ENCODE results near the gene TMC7.

DNA sequence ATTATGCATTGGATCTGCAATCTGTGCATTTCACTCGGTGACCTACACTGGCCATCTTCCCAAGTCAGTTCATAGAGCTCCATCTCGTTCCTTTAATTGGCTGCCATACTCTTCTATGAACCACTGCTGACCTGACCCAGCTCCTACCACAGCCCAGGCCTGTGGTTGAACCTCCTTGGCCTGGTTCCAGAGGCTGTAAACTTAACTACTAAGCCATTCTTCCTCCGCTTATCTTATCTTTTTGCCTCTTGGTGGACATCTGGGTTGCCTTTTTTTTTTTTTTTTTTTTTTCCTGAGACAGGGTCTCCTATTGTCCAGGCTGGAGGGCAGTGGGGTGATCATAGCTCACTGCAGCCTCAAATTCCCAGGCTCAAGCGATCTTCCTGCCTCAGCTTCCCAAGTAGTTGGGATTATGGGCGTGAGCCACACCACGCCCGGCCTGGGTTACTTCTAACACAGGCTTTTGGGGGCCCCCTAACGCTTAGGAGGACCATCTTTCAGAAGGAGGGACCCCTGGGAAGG lies 102.0 kb downstream of the TMC7 start:
- TF ChIP-seq IRF2 (CRISPR knock-in tag; IDR thresholded peaks at IDR 0.05): no peak
- no peak for TF ChIP-seq SCMH1 (CRISPR knock-in tag; IDR thresholded peaks at IDR 0.05; ENCODE audit: borderline replicate concordance)
- TF ChIP-seq POLR2A (IDR thresholded peaks at IDR 0.05; ENCODE audit: insufficient read depth in 1 of 2, low read depth in 2 of 2, low read length in 2 of 2): no peak
- TF ChIP-seq MLLT10 (CRISPR knock-in tag; IDR thresholded peaks at IDR 0.05): no peak
- TF ChIP-seq, protein P1, sequence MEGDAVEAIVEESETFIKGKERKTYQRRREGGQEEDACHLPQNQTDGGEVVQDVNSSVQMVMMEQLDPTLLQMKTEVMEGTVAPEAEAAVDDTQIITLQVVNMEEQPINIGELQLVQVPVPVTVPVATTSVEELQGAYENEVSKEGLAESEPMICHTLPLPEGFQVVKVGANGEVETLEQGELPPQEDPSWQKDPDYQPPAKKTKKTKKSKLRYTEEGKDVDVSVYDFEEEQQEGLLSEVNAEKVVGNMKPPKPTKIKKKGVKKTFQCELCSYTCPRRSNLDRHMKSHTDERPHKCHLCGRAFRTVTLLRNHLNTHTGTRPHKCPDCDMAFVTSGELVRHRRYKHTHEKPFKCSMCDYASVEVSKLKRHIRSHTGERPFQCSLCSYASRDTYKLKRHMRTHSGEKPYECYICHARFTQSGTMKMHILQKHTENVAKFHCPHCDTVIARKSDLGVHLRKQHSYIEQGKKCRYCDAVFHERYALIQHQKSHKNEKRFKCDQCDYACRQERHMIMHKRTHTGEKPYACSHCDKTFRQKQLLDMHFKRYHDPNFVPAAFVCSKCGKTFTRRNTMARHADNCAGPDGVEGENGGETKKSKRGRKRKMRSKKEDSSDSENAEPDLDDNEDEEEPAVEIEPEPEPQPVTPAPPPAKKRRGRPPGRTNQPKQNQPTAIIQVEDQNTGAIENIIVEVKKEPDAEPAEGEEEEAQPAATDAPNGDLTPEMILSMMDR (CRISPR knock-in tag; IDR thresholded peaks at IDR 0.05): no peak
- TF ChIP-seq, protein P2, sequence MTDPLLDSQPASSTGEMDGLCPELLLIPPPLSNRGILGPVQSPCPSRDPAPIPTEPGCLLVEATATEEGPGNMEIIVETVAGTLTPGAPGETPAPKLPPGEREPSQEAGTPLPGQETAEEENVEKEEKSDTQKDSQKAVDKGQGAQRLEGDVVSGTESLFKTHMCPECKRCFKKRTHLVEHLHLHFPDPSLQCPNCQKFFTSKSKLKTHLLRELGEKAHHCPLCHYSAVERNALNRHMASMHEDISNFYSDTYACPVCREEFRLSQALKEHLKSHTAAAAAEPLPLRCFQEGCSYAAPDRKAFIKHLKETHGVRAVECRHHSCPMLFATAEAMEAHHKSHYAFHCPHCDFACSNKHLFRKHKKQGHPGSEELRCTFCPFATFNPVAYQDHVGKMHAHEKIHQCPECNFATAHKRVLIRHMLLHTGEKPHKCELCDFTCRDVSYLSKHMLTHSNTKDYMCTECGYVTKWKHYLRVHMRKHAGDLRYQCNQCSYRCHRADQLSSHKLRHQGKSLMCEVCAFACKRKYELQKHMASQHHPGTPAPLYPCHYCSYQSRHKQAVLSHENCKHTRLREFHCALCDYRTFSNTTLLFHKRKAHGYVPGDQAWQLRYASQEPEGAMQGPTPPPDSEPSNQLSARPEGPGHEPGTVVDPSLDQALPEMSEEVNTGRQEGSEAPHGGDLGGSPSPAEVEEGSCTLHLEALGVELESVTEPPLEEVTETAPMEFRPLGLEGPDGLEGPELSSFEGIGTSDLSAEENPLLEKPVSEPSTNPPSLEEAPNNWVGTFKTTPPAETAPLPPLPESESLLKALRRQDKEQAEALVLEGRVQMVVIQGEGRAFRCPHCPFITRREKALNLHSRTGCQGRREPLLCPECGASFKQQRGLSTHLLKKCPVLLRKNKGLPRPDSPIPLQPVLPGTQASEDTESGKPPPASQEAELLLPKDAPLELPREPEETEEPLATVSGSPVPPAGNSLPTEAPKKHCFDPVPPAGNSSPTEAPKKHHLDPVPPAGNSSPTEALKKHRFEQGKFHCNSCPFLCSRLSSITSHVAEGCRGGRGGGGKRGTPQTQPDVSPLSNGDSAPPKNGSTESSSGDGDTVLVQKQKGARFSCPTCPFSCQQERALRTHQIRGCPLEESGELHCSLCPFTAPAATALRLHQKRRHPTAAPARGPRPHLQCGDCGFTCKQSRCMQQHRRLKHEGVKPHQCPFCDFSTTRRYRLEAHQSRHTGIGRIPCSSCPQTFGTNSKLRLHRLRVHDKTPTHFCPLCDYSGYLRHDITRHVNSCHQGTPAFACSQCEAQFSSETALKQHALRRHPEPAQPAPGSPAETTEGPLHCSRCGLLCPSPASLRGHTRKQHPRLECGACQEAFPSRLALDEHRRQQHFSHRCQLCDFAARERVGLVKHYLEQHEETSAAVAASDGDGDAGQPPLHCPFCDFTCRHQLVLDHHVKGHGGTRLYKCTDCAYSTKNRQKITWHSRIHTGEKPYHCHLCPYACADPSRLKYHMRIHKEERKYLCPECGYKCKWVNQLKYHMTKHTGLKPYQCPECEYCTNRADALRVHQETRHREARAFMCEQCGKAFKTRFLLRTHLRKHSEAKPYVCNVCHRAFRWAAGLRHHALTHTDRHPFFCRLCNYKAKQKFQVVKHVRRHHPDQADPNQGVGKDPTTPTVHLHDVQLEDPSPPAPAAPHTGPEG (CRISPR knock-in tag; IDR thresholded peaks at IDR 0.05): no peak
- TF ChIP-seq ZNF781 (CRISPR knock-in tag; IDR thresholded peaks at IDR 0.05; ENCODE audit: borderline replicate concordance, not compliant biosample characterization): no peak
- no peak for TF ChIP-seq TCF7L2 (IDR thresholded peaks at IDR 0.05; ENCODE audit: low read depth, low read length)
- TF ChIP-seq, protein P3, sequence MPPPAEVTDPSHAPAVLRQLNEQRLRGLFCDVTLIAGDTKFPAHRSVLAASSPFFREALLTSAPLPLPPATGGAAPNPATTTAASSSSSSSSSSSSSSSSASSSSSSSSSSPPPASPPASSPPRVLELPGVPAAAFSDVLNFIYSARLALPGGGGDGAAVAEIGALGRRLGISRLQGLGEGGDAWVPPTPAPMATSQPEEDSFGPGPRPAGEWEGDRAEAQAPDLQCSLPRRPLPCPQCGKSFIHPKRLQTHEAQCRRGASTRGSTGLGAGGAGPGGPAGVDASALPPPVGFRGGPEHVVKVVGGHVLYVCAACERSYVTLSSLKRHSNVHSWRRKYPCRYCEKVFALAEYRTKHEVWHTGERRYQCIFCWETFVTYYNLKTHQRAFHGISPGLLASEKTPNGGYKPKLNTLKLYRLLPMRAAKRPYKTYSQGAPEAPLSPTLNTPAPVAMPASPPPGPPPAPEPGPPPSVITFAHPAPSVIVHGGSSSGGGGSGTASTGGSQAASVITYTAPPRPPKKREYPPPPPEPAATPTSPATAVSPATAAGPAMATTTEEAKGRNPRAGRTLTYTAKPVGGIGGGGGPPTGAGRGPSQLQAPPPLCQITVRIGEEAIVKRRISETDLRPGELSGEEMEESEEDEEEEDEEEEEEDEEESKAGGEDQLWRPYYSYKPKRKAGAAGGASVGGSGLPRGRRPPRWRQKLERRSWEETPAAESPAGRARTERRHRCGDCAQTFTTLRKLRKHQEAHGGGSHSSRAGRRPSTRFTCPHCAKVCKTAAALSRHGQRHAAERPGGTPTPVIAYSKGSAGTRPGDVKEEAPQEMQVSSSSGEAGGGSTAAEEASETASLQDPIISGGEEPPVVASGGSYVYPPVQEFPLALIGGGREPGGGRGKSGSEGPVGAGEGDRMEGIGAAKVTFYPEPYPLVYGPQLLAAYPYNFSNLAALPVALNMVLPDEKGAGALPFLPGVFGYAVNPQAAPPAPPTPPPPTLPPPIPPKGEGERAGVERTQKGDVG (CRISPR knock-in tag; IDR thresholded peaks at IDR 0.05; ENCODE audit: borderline replicate concordance): no peak
